ENCODE results near the gene PDCD6IP.
"Not testable (repeated sequence)": the region's sequence is repeated elsewhere in the genome, so short reads cannot be mapped to it uniquely, and the experiment has no call there.

Gene PDCD6IP

GRCh38 chr3:33848624-33849347 lies 50.4 kb downstream of the PDCD6IP start:
- DNase-seq (ENCODE audit: low read depth), result no peak

- DNase-seq (ENCODE audit: low read depth), result not testable (repeated sequence)
Measured at GRCh38 chr3:33850599-33850998, 52.2 kb downstream of the PDCD6IP start.

GRCh38 chr3:33855407-33855806 lies 57.0 kb downstream of the PDCD6IP start:
- DNase-seq (ENCODE audit: low read depth), result not testable (repeated sequence)

- DNase-seq (ENCODE audit: low read depth), result no peak
Measured at GRCh38 chr3:33855884-33856546, 57.6 kb downstream of the PDCD6IP start.

GRCh38 chr3:33857701-33858100 lies 59.3 kb downstream of the PDCD6IP start:
- DNase-seq (ENCODE audit: low read depth), result not testable (repeated sequence)

GRCh38 chr3:33858131-33858530 lies 59.7 kb downstream of the PDCD6IP start:
- DNase-seq (ENCODE audit: low read depth), result no peak

GRCh38 chr3:33860373-33861050 lies 62.1 kb downstream of the PDCD6IP start:
- no peak for DNase-seq (ENCODE audit: low read depth)

GRCh38 chr3:33865133-33865532 lies 66.7 kb downstream of the PDCD6IP start:
- no peak for DNase-seq (ENCODE audit: low read depth)

- no peak for DNase-seq (ENCODE audit: low read depth)
Measured at GRCh38 chr3:33868309-33868708, 69.9 kb downstream of the PDCD6IP start.

- no peak for DNase-seq (ENCODE audit: low read depth)
Measured at GRCh38 chr3:33869977-33870376, 71.5 kb downstream of the PDCD6IP start.

- DNase-seq (ENCODE audit: low read depth), result no peak
Measured at GRCh38 chr3:33874815-33875214, 76.4 kb downstream of the PDCD6IP start.

GRCh38 chr3:33875680-33876079 lies 77.2 kb downstream of the PDCD6IP start:
- DNase-seq (ENCODE audit: low read depth), result no peak

- no peak for DNase-seq (ENCODE audit: low read depth)
Measured at GRCh38 chr3:33877187-33877586, 78.8 kb downstream of the PDCD6IP start.

GRCh38 chr3:33879540-33879939 lies 81.1 kb downstream of the PDCD6IP start:
- no peak for DNase-seq (ENCODE audit: low read depth)

GRCh38 chr3:33881156-33882064 lies 83.0 kb downstream of the PDCD6IP start:
- no peak for DNase-seq (ENCODE audit: low read depth)

- DNase-seq (ENCODE audit: low read depth), result no peak
Measured at GRCh38 chr3:33882296-33882695, 83.9 kb downstream of the PDCD6IP start.

GRCh38 chr3:33883538-33883950 lies 85.1 kb downstream of the PDCD6IP start:
- no peak for DNase-seq (ENCODE audit: low read depth)

- no peak for DNase-seq (ENCODE audit: low read depth)
Measured at GRCh38 chr3:33883951-33884561, 85.6 kb downstream of the PDCD6IP start.

GRCh38 chr3:33884701-33885100 lies 86.3 kb downstream of the PDCD6IP start:
- no peak for DNase-seq (ENCODE audit: low read depth)

- no peak for DNase-seq (ENCODE audit: low read depth)
Measured at GRCh38 chr3:33885496-33885895, 87.1 kb downstream of the PDCD6IP start.

GRCh38 chr3:33886015-33886414 lies 87.6 kb downstream of the PDCD6IP start:
- no peak for DNase-seq (ENCODE audit: low read depth)

- no peak for DNase-seq (ENCODE audit: low read depth)
Measured at GRCh38 chr3:33887478-33887877, 89.0 kb downstream of the PDCD6IP start.
